Activated naive CD8-positive, alpha-beta T cell treated with anti-CD3 and anti-CD28 coated beads for 36 hours (primary cell): ENCODE measurements around the gene KDELR1. TPM values are rescaled to one million over a fixed set of nuclear protein-coding genes. Genes with fewer than 3 reads are reported as not detected.

ENCODE experiments used
- DNase-seq: peaks from one replicate; pipeline ENCODE4 v3.0.0; 2021
- H3K27ac Mint-ChIP-seq: one replicate; pipeline ENCODE4 v1.8.0; 2022; ENCODE audit warnings: mild to moderate bottlenecking, moderate library complexity, mixed read lengths
- H3K27me3 Mint-ChIP-seq: one replicate; pipeline ENCODE4 v1.8.0; 2022; ENCODE audit warnings: mild to moderate bottlenecking, mixed read lengths
- H3K36me3 Mint-ChIP-seq: one replicate; pipeline ENCODE4 v1.8.0; 2021; ENCODE audit warnings: mild to moderate bottlenecking, mixed read lengths
- H3K4me1 Mint-ChIP-seq: one replicate; pipeline ENCODE4 v1.8.0; 2021; ENCODE audit warnings: mixed read lengths
- H3K4me3 Mint-ChIP-seq: one replicate; pipeline ENCODE4 v1.8.0; 2022; ENCODE audit warnings: mild to moderate bottlenecking, moderate library complexity, mixed read lengths
- H3K9me3 Mint-ChIP-seq: one replicate; pipeline ENCODE4 v1.8.0; 2022; ENCODE audit warnings: mixed read lengths
- total RNA-seq, 2 experiments: library from RNA; stranded (reverse); gene quantifications; one replicate each; pipeline ENCODE4 v1.2.3, GENCODE V29; 2021

The KDELR1 gene
- total RNA-seq, 2 experiments from 2014 or later: 72.5 to 73.9 TPM

DNA sequence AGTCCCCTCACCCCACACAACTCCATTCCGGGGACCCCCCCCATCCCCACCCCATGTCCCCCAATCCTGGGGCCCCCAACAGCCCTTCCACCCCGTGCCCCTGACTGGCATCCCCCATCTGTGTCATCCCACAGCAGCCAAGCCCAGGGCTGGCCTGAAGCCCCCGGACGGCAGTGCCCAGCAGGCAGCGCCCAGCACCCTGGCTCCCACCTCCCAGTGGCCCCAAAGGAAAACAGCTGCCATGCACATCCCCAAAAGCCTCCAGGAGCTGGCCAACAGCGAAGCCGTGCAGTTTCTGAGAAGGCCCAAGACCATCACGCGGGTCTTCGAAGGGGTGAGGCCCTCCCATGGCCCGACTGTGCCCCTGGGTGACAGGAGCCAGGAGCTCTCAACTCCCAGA, 25.7 kb downstream of the KDELR1 start:
- Mint-ChIP-seq H3K4me1 (peaks cover 14% of the 10 kb centered on the region), H3K27ac (no peak overlapping the region), H3K27me3 (peaks cover 4% of the 10 kb centered on the region), H3K4me3 (no peak overlapping the region), H3K36me3 (peaks cover 5% of the 10 kb centered on the region), H3K9me3 (no peaks in the 10 kb centered on the region)
- DNase-seq: no peak

DNA sequence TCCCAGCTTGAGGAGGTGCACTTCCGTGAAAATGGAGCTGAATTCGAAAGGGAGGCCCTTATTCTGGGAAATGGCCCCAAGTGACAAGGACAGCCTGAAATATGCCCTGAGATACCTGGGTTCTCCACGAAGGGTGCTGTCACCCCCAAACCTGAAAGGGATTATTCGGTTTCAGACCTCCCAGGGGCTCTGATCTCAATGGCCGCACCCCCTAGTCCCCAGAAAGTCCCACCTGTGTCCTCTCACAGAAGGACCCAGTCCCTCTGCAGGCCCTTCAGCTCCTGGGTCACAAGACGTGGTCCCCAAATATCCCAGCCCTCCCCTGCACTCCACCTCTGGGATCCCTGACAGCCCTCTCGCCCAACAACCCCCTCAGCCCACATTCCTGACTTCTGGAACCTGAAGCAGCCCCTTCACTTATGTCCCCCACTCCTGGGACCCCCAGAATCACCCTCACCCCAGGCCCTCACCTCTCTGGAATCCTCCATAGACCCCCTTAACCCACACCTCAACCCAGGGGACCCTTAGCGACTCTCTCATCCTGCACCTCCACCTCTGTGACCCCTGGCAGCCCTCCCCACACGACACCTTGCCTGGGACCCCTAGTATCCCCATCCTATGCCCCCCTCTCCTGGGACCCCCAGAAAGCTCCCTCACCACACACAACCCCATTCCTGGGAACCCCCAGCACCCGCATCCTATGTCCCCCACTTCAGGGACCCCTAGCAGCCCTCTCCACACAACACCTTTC, 26.6 kb downstream of the KDELR1 start:
- Mint-ChIP-seq H3K27ac (peak overlapping the region; percentile 93), H3K9me3 (no peaks in the 10 kb centered on the region), H3K4me1 (peaks cover 14% of the 10 kb centered on the region), H3K36me3 (peaks cover 5% of the 10 kb centered on the region), H3K27me3 (peaks cover 4% of the 10 kb centered on the region), H3K4me3 (peak overlapping the region; percentile 74)
- no peak for DNase-seq

GRCh38 chr19:48363810-48364597, 27.3 kb downstream of the KDELR1 start, which contains the start of the genes SYNGR4 and TMEM143:
Gene SYNGR4 (plus strand): TSS chr19:48364367. CDS start chr19:48365843, 1,476 bp downstream.
Gene TMEM143 (minus strand): TSS chr19:48363940. CDS start chr19:48363920, 20 bp downstream.
- H3K36me3 Mint-ChIP-seq: peaks cover 7% of the 10 kb centered on the region

GRCh38 chr19:48363500-48363809, 27.9 kb downstream of the KDELR1 start:
- peaks cover 7% of the 10 kb centered on the region for H3K36me3 Mint-ChIP-seq
- DNase-seq: no peak
- H3K9me3 Mint-ChIP-seq: no peaks in the 10 kb centered on the region
- peaks cover 4% of the 10 kb centered on the region for H3K27me3 Mint-ChIP-seq
- peak overlapping the region; percentile 93 for H3K27ac Mint-ChIP-seq
- peak overlapping the region; percentile 86 for H3K4me3 Mint-ChIP-seq
- H3K4me1 Mint-ChIP-seq: peaks cover 14% of the 10 kb centered on the region

More at GRCh38 chr19:48363810-48364597, 27.3 kb downstream of the KDELR1 start, which contains the start of the genes SYNGR4 and TMEM143:
- H3K27ac Mint-ChIP-seq: peak within 1 kb of the TSS; percentile 93
- peaks cover 4% of the 10 kb centered on the region for H3K27me3 Mint-ChIP-seq
- H3K9me3 Mint-ChIP-seq: no peaks in the 10 kb centered on the region
- peaks cover 14% of the 10 kb centered on the region for H3K4me1 Mint-ChIP-seq
- peak; percentile 99 for DNase-seq
- H3K4me3 Mint-ChIP-seq: peak within 1 kb of the TSS; percentile 86

DNA sequence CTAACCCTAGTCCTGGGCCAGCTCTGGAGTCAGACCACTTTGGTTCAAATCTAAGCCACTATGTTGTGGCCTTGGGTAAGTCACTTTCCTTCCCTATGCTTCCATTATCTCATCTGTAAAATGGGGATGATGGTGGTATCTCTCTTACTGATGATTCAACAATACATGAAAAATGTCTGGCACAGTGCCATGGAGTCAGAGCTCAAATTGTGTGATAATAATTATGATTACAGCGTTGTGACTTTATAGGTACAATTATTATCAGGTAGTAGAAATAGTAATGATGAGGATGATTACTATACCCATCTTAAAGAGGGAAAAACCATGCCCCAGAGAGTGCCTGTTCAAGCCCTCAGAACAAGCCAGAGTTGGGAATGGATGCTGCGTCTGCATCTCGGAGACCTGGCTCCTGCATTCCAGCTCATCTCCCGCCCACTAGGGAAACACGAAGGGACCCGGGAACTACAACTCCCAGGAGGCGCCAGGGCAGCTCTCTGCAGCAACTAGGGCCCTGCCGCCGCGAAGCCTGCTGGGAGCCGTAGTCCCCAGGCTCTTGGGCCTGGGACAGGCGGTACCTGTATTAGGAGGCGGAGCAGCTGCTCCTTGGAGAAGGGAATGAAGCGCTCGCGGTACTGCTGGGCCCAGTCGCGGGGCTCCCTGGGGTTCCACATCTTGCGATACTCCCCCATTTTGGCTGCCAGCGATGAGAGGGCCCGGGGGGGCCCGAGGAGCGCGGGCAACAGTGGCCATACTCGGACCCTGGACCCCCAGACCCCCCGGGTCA, 28.4 kb downstream of the KDELR1 start:
- DNase-seq: peak; percentile 91
- peaks cover 14% of the 10 kb centered on the region for H3K4me1 Mint-ChIP-seq
- H3K27ac Mint-ChIP-seq: peak overlapping the region; percentile 93
- no peaks in the 10 kb centered on the region for H3K9me3 Mint-ChIP-seq
- H3K27me3 Mint-ChIP-seq: peaks cover 4% of the 10 kb centered on the region
- peaks cover 7% of the 10 kb centered on the region for H3K36me3 Mint-ChIP-seq
- peak overlapping the region; percentile 86 for H3K4me3 Mint-ChIP-seq

DNA sequence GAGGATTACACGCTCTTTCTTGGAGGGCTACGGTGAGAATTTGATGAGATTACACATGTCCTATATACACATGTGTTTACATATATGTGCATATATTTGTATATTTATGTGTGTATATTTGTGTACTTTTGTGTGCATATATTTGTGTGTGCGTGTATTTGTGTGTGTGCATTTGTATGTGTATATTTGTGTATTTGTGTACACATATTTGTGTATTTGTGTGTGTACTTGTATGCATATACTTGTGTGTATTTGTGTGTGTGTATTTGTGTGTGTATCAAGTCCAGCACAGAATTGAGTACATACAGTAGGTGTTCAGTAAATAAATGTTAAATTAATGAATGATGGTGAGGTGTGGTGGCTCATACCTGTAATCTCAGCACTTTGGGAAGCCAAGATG, 29.4 kb downstream of the KDELR1 start:
- H3K27ac Mint-ChIP-seq: no peak overlapping the region

DNA sequence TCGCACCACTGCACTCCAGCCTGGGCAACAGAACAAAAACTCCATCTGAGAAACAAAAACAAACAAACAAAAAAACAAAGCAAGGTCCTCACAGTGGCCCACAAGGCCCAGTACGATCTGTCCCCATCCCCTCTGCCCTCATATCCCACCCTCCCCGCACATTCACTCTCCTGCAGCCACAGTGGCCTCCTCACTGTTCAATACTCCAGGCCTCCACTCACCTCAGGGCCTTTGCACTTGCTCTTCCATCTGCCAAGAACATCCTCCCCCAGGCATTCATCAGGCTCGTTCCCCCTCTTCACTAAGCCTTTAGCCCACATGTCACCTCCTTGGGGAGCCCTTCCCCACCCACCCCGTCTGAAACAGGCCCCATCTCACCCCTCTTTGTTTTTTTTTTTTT, 32.2 kb downstream of the KDELR1 start:
- Mint-ChIP-seq H3K4me1 (peaks cover 9% of the 10 kb centered on the region), H3K36me3 (peaks cover 7% of the 10 kb centered on the region), H3K27ac (no peak overlapping the region), H3K9me3 (no peaks in the 10 kb centered on the region), H3K27me3 (peaks cover 4% of the 10 kb centered on the region), H3K4me3 (no peak overlapping the region)
- DNase-seq: no peak

More for the DNA sequence above, 29.4 kb downstream of the KDELR1 start:
- no peak overlapping the region for H3K4me3 Mint-ChIP-seq
- H3K27me3 Mint-ChIP-seq: peaks cover 4% of the 10 kb centered on the region
- H3K9me3 Mint-ChIP-seq: no peaks in the 10 kb centered on the region
- peaks cover 15% of the 10 kb centered on the region for H3K4me1 Mint-ChIP-seq
- peaks cover 7% of the 10 kb centered on the region for H3K36me3 Mint-ChIP-seq
- DNase-seq: no peak

DNA sequence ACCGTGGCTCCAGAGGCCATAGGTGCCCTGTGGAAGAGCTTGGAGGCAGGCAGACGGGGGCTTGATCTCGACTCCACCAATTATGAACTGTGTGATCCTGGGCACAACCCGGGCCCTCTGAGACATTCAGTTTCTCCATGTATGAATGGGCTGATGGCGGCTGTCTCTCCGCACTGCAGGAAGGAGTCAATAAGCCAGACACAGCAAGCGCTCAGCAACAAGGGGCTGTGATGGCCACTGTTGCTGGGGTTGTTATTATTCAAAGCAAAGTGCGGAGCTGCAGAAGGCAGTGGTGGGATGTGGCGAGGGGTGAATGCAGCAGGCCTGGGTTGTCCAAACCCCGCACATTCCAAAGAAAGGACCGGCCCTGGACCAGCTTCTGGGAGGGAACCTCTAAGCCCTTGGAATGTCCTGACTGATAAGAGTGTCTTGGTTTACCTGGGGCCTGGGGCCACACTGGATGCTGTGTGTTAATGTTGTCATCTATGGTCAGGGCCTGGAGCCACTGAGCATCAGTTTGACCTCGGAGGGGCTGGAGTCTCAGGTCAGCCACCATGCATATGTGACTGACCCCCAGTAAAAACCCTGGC, 35.9 kb downstream of the KDELR1 start:
- H3K36me3 Mint-ChIP-seq: peaks cover 5% of the 10 kb centered on the region
- H3K4me1 Mint-ChIP-seq: peaks cover 7% of the 10 kb centered on the region

DNA sequence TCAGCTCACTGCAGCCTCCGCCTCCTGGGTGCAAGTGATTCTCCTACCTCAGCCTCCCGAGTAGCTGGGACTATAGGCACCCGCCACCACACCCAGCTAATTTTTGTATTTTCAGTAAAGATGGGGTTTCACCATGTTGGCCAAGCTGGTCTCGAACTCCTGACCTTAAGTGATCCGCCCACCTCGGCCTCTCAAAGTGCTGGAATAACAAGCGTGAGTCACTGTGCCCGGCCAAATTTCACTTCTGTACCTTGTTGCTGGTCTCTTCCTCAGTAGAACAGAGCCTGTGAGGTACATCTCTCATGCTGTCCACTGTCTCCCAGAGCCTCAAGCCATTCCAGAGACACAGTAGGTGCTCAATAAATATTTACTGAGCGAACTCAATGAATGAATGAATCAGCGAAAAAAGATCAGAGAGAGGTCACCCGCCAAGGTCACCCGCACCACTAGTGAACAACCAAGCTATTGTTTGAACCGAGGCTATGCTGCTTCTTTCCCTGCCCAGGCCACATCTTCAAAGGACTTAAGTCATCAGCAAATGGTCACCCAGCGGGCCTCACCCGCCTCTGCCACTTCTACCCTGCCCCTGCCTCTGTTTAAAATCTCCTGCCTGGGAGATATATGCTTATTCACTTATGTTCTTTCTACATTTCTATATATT, 36.9 kb downstream of the KDELR1 start:
- H3K9me3 Mint-ChIP-seq: no peaks in the 10 kb centered on the region
- no peak overlapping the region for H3K4me3 Mint-ChIP-seq
- DNase-seq: no peak
- H3K4me1 Mint-ChIP-seq: peaks cover 7% of the 10 kb centered on the region
- H3K36me3 Mint-ChIP-seq: peaks cover 3% of the 10 kb centered on the region
- H3K27me3 Mint-ChIP-seq: no peaks in the 10 kb centered on the region
- H3K27ac Mint-ChIP-seq: no peak overlapping the region

More for the DNA sequence above, 35.9 kb downstream of the KDELR1 start:
- Mint-ChIP-seq H3K4me3 (no peak overlapping the region), H3K9me3 (no peaks in the 10 kb centered on the region), H3K27ac (no peak overlapping the region), H3K27me3 (no peaks in the 10 kb centered on the region)
- no peak for DNase-seq

- no peaks in the 10 kb centered on the region for H3K9me3 Mint-ChIP-seq
- peaks cover 7% of the 10 kb centered on the region for H3K4me1 Mint-ChIP-seq
- no peak overlapping the region for H3K27ac Mint-ChIP-seq
- no peak overlapping the region for H3K4me3 Mint-ChIP-seq
- no peaks in the 10 kb centered on the region for H3K27me3 Mint-ChIP-seq
- peaks cover 3% of the 10 kb centered on the region for H3K36me3 Mint-ChIP-seq
- no peak for DNase-seq
Observed at GRCh38 chr19:48353677-48354076, 37.7 kb downstream of the KDELR1 start.

DNA sequence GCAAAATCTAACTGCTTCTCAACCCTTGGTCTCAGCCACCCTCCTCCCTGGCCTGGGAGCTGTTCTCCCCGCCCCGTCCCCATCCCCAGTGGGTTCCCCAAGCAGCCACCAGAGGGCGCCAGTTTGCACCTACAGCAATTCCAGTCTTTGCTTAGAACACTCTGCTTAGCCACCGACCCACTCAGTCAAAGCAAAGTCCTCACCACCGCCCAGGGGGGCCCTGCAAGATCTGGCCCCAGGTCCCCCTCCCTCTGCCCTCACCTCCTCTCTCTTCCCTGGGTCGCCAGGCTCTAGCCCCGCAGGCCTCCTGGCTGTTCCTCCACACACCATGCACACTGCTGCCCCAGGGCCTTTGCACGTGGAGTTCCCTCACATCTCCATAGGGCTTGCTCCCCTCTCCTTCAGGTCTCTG, 40.0 kb downstream of the KDELR1 start:
- no peaks in the 10 kb centered on the region for H3K9me3 Mint-ChIP-seq
- no peak overlapping the region for H3K4me3 Mint-ChIP-seq
- H3K27me3 Mint-ChIP-seq: no peaks in the 10 kb centered on the region
- H3K27ac Mint-ChIP-seq: no peak overlapping the region
- peaks cover 5% of the 10 kb centered on the region for H3K36me3 Mint-ChIP-seq
- H3K4me1 Mint-ChIP-seq: peaks cover 5% of the 10 kb centered on the region
- DNase-seq: peak; percentile 76

- no peak overlapping the region for H3K27ac Mint-ChIP-seq
- H3K27me3 Mint-ChIP-seq: no peaks in the 10 kb centered on the region
- H3K4me1 Mint-ChIP-seq: peaks cover 5% of the 10 kb centered on the region
- no peaks in the 10 kb centered on the region for H3K9me3 Mint-ChIP-seq
- peaks cover 5% of the 10 kb centered on the region for H3K36me3 Mint-ChIP-seq
- H3K4me3 Mint-ChIP-seq: no peak overlapping the region
- no peak for DNase-seq
Observed at GRCh38 chr19:48350856-48351255, 40.5 kb downstream of the KDELR1 start.

DNA sequence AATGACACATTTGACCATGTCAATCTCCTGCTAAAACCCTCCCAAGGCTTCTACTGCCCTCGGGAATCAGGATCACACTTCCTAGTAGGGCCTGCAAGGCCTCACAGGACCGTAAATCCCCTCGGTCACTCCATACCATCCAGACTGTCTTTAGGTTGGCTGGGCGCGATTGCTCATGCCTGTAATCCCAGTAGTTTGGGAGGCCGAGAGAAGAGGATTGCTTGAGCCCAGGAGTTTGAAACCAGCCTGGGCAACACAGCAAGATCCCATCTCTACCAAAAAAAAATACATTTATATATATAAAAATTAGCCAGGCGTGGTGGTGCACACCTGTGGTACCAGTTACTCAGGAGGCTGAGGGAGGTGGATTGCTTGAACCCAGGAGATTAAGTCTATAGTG, 42.6 kb downstream of the KDELR1 start:
- no peaks in the 10 kb centered on the region for H3K9me3 Mint-ChIP-seq

DNA sequence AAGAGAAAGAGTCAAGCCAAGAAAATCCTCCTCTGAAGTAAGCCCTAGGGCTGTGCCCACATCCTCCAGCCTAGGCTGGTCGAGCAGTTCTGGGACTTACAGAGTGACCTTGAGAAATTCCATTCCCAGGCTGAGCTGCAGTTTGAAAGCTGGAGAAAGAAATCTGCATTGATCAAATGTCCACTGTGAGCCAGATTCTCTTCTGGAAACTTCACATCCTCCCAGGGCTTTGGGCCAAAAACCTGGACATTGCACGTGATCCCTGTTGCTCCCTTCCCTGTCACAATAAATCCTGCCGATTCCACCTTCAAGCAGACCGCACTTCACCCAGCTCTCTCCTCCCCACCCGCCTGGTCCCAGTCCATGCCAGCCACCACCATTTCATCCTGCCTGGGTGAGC, 43.3 kb downstream of the KDELR1 start:
- Mint-ChIP-seq H3K4me1 (peaks cover 5% of the 10 kb centered on the region), H3K27ac (no peak overlapping the region), H3K9me3 (no peaks in the 10 kb centered on the region), H3K36me3 (peaks cover 5% of the 10 kb centered on the region), H3K27me3 (no peaks in the 10 kb centered on the region), H3K4me3 (no peak overlapping the region)
- no peak for DNase-seq

More for the DNA sequence above, 42.6 kb downstream of the KDELR1 start:
- Mint-ChIP-seq H3K4me3 (no peak overlapping the region), H3K27me3 (no peaks in the 10 kb centered on the region), H3K36me3 (peaks cover 5% of the 10 kb centered on the region), H3K27ac (no peak overlapping the region), H3K4me1 (peaks cover 5% of the 10 kb centered on the region)
- DNase-seq: no peak
